Esophagus mucosa (tissue), 1 donor: ENCODE data around the gene PIEZO2. TPM values are rescaled to one million over a fixed set of nuclear protein-coding genes. Genes with fewer than 3 reads are reported as not detected.
"Not testable (repeated sequence)": the region's sequence is repeated elsewhere in the genome, so short reads cannot be mapped to it uniquely, and the experiment has no call there.

Experiments
- ATAC-seq: fragments of 200-7000 bp; cut with Tn5 transposase; one replicate; pipeline ENCODE4 v1.9.1; 2020
- total RNA-seq: library from RNA; stranded (reverse); gene quantifications from one replicate; pipeline ENCODE4 v1.2.4, GENCODE V29; 2023
- donor health status: DM: yes; HTN: yes; CAD: no.

PIEZO2 gene
- total RNA-seq, 1 donor from 2014 or later, result 0.76 TPM

GRCh38 chr18:10923551-10924070 lies 225.8 kb downstream of the PIEZO2 start:
- ATAC-seq, result no peak

- ATAC-seq, result no peak
Measured at GRCh38 chr18:10923141-10923540, 226.2 kb downstream of the PIEZO2 start.

DNA sequence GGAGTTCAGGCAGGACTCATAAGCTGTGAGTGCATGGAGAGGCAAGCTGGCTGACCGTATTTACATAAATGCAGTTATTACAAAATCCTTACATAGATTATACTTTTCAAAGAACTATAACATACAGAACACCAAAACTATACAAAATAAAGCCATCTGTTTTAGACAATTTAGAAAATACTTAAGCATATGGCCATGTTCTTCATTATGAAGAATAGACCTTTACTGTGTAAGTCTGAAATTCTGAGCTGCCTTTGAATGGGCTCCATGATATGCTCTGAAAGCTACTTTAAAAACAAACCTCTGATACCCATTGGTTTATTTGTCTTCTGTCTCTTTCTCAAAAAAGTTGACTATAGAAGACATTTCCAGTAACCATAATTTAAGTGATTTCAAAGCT lies 226.7 kb downstream of the PIEZO2 start:
- not testable (repeated sequence) for ATAC-seq

GRCh38 chr18:10920309-10920708 lies 229.1 kb downstream of the PIEZO2 start:
- ATAC-seq, result not testable (repeated sequence)

DNA sequence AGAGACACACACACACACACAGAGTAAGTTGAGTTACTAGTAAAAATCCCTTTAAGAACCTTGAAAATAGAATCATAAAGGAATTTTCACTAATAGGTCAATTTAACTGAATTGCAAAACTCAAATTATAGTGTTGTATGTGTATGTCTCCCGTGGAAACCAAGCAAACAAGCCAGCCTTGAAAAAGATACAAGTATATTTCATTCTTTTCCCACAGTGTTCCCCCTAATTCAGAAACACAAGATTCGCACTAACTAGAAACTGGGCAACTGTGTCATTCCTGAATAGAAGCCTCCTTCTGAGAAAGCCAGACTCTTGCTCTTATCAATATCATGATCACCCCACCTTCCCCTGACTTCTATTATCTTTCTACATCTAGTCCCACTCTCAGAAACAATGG lies 229.5 kb downstream of the PIEZO2 start:
- no peak for ATAC-seq

- ATAC-seq, result no peak
Measured at GRCh38 chr18:10916865-10917264, 232.5 kb downstream of the PIEZO2 start.

GRCh38 chr18:10916387-10916786 lies 233.0 kb downstream of the PIEZO2 start:
- no peak for ATAC-seq

- not testable (repeated sequence) for ATAC-seq
Measured at GRCh38 chr18:10915748-10916147, 233.6 kb downstream of the PIEZO2 start.

GRCh38 chr18:10914610-10915009 lies 234.8 kb downstream of the PIEZO2 start:
- ATAC-seq, result not testable (repeated sequence)

- ATAC-seq, result no peak
Measured at GRCh38 chr18:10913919-10914318, 235.4 kb downstream of the PIEZO2 start.

DNA sequence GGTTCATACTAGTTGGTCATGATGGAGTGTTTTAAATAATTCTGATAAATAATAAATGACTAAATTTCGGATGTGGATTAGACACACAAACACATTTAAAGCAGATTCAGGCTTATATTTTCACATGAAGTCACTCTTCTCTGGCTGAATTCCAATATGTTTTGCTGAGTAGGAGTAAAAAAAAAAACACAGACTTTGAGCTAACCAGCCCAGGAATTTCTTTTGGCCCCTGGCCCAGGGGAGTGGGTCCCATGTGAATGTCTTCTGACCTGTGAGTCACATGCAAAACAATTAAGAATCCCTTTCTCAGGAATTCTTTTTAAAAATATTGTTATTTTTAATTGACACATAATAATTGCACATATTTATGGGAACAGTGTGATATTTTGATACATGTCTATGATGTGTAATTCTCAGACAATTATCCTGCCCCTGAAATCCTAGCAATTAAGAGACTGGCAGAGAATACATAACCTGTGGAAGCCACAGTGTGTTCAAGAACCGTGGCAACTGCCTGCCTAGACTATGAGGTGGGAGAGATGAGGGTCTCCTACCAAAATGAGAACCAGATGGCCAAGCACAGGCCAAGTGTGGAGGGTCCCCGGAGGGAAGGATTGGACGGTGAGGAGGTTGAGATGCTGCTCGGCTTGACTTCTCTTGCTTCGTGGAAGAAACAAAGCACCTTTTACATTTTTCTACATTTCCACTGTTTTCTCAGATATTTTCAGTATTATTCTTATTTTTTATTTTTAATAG lies 236.4 kb downstream of the PIEZO2 start:
- ATAC-seq, result no peak

DNA sequence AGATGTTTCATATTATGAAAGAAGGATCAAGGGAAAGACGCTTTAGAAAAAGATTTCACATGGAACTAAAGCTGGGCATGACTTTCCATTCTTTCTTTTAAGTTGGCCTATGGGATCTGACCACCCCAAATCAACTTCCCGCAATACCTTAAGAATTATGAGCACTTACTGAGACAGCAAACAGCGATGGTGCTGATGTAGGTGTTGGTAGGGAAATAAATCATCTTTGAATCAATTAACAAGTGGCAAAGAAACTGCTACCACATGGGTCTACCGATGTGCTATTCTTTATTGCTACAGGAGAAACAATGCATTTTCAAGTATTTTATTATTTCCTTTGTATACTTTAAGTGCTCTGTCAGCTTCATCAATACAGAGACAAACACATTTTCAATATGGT lies 239.6 kb downstream of the PIEZO2 start:
- ATAC-seq, result no peak

- ATAC-seq, result no peak
Measured at GRCh38 chr18:10908760-10909159, 240.6 kb downstream of the PIEZO2 start.

GRCh38 chr18:10907749-10908148 lies 241.6 kb downstream of the PIEZO2 start:
- no peak for ATAC-seq

- ATAC-seq, result no peak
Measured at GRCh38 chr18:10901329-10901728, 248.0 kb downstream of the PIEZO2 start.

DNA sequence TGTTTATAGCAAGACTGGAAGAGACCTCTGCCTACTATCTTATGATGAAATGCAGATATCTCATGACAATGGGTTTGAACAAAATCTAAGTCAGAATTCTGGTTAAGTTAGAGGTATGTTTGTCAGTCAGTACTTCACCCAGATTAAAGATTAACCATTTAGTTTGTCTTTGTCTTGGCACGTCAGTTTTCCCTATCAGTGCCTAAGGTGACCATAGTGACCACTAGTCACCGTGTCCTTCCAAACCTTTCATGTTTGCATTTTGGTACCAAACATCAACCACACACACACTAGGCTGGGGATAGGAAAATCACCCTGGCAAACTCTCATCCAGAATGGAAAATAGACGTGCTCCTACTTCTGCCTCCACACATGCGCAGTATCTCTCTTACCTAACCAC lies 248.9 kb downstream of the PIEZO2 start:
- ATAC-seq, result no peak

- ATAC-seq, result no peak
Measured at GRCh38 chr18:10899481-10899880, 249.9 kb downstream of the PIEZO2 start.

- ATAC-seq, result no peak
Measured at GRCh38 chr18:10898417-10898974, 250.9 kb downstream of the PIEZO2 start.

DNA sequence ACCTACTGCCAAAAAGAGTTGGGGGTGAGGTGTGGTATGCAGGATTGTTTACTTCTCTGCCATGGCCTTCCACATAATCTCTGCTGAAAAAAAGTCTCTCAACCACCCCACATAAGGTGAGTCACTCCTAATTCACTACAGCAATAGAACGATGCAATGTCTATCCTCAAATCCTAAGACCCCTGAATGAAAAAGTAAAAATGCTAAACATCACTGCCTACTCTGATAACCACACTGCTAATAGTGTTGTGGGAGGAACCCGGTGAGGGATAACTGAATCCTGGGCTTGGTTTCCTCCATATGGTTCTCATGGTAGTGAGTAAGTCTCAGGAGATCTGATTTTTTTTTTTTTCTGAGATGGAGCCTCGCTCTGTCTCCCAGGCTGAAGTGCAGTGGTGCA lies 252.5 kb downstream of the PIEZO2 start:
- no peak for ATAC-seq

GRCh38 chr18:10895976-10896375 lies 253.4 kb downstream of the PIEZO2 start:
- ATAC-seq, result no peak

DNA sequence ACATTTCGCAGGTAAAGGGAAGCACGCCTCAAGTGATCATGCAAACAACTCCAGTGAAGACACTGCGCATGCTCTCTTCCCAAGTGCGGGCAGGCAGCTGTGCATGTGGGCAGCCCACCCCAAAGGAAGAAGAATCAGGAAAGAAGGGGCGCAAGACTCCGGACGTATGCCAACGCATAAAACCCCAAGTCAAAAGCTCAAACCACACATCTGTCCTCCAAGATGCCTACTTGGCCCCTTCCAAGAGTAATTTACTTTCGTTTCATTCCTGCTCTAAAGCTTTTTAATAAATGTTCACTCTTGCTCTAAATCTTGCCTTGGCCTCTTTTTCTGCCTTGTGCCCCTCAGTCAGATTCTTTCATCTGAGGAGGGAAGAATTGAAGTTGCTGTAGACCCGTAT lies 254.9 kb downstream of the PIEZO2 start:
- ATAC-seq, result no peak

DNA sequence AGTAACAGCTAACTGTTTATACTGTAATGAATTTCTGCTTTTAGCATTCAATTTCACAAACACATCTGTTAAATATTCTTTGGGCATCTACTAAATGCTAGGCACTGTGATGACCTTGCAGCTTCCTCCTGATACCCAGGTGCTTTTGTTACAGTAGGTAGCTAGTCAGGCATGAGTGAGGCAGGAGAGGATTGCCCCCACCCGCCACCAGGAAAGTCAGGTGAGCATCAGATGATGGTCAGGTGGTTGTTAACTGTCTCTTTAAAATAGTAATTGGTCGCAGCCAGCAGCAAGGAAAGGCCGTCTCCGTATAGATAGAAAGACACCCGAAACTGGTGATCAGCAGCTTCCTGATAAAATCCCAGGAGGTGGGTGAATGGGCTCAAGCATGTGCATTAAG lies 255.6 kb downstream of the PIEZO2 start:
- ATAC-seq, result no peak

DNA sequence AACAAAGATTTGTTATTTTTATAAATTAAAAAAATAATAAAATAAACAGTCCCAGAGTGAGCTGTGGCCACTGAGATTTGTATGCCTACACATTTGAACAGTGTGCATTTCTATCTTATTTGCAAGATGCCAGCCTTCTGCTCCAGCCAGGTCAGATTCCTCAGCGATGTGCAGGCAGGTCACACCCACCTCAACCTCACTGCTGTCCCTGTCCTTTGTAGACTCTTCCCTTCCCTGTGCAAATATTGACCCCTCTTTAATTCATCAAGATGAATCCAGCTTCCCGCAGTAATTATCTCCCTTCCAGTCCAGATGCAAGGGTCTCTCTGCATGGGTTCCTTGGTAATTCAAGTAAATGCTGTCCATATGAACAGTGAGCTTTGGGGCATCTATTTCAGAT lies 256.2 kb downstream of the PIEZO2 start:
- ATAC-seq, result no peak

DNA sequence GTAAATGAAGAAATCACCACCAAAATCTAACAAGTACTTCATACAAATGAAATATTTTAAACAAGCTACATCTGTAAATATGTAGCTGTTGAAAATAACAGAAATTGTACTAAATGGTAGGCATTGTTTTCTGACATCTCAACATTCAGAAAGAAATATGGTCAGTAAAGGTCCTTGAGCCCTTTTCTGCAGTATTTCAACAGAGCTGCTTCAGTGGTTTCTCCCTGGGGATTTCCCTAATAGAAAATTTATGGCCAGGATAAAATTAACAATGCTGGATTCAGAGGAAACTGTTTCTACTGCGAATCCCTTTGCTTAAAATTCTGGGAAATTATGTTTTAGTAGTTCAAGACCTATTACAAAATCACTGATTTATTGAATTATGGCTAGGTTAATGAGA lies 256.6 kb downstream of the PIEZO2 start:
- no peak for ATAC-seq
